ENCODE results near the gene TANGO2.

GRCh38 chr22:19972251-19972650, 48.7 kb upstream of the TANGO2 start:
- TF ChIP-seq CTCF (IDR thresholded peaks at IDR 0.05) (no peak), POLR2A (IDR thresholded peaks at IDR 0.05) (no peak)
